ENCODE results near the gene SALL4.

Gene SALL4

GRCh38 chr20:51828762-51829161 is 26.4 kb upstream of the SALL4 start:
- H3K4me1 ChIP-seq (ENCODE audit: control insufficient read depth, insufficient read depth, low read length), result no peaks in the 10 kb centered on the region
- H3K27ac ChIP-seq (ENCODE audit: extremely low read depth, low read depth, low read length), result no peak overlapping the region
- peak; percentile 54; the same call in 1 of the 2 replicates for TF ChIP-seq ZNF18 (tag by site-specific recombination; IDR thresholded peaks at IDR 0.05)
- no peak for TF ChIP-seq ZNF366 (tag by site-specific recombination; conservative IDR thresholded peaks at IDR 0.05)
- no peak for TF ChIP-seq RBAK (tag by site-specific recombination; IDR thresholded peaks at IDR 0.05)
- TF ChIP-seq ZBTB17 (tag by site-specific recombination; IDR thresholded peaks at IDR 0.05), result 0 out of 2 replicates have a peak, but pooled peaks have one; percentile 22
- peak; percentile 26 for TF ChIP-seq ZNF341 (tag by site-specific recombination; IDR thresholded peaks at IDR 0.05; ENCODE audit: low read depth)
- TF ChIP-seq ZNF114 (tag by site-specific recombination; IDR thresholded peaks at IDR 0.05), result no peak
- TF ChIP-seq ZNF24 (tag by site-specific recombination; IDR thresholded peaks at IDR 0.05), result no peak
- no peak for TF ChIP-seq ZNF549 (tag by site-specific recombination; IDR thresholded peaks at IDR 0.05)
- TF ChIP-seq YY2 (tag by site-specific recombination; IDR thresholded peaks at IDR 0.05), result no peak
- peak; percentile 72 for TF ChIP-seq ZIC2 (tag by site-specific recombination; IDR thresholded peaks at IDR 0.05)
- no peak for TF ChIP-seq ZNF398 (tag by site-specific recombination; IDR thresholded peaks at IDR 0.05)
- no peak for TF ChIP-seq ZNF280D (tag by site-specific recombination; IDR thresholded peaks at IDR 0.05)
- TF ChIP-seq GLIS1 (tag by site-specific recombination; IDR thresholded peaks at IDR 0.05), result peak; percentile 72; the same call in 1 of the 2 replicates
- no peak for TF ChIP-seq ZNF274 (IDR thresholded peaks at IDR 0.05; ENCODE audit: low read length)
- no peak for TF ChIP-seq ZNF274 (tag by site-specific recombination; IDR thresholded peaks at IDR 0.05; ENCODE audit: borderline replicate concordance)
- TF ChIP-seq ZBTB49 (tag by site-specific recombination; IDR thresholded peaks at IDR 0.05; ENCODE audit: low read depth), result no peak
- TF ChIP-seq FEZF1 (tag by site-specific recombination; IDR thresholded peaks at IDR 0.05), result no peak
- TF ChIP-seq INSM2 (tag by site-specific recombination; IDR thresholded peaks at IDR 0.05), result no peak
- no peak for TF ChIP-seq ZNF16 (tag by site-specific recombination; IDR thresholded peaks at IDR 0.05; ENCODE audit: low read depth)
- no peak for TF ChIP-seq ZNF830 (tag by site-specific recombination; IDR thresholded peaks at IDR 0.05; ENCODE audit: low read depth)
- TF ChIP-seq ZNF248 (tag by site-specific recombination; IDR thresholded peaks at IDR 0.05), result no peak
- no peak overlapping the region for H3K4me3 ChIP-seq (ENCODE audit: low read depth, low read length)
- CTCF ChIA-PET, result no interaction called here
- H3K9me3 ChIP-seq (ENCODE audit: control insufficient read depth, insufficient read depth, low read depth, low read length), result no peaks in the 10 kb centered on the region
- H3K36me3 ChIP-seq (ENCODE audit: control insufficient read depth in 2 of 2, insufficient read depth in 1 of 2, low read length in 2 of 2), result no peaks in the 10 kb centered on the region
- POLR2A ChIA-PET, result no interaction called here

Measured in HEK293 (cell line).